ENCODE measurements around the gene ITLN1.

ITLN1 gene

GRCh38 chr1:160853014-160853413 lies 32.0 kb downstream of the ITLN1 start:
- DNase-seq (ENCODE audit: low read depth in 1 of 2, low spot score in 1 of 2) = no peak
- TF ChIP-seq CTCF (IDR thresholded peaks at IDR 0.05; ENCODE audit: insufficient read depth, low read length) (no peak), SPI1 (IDR thresholded peaks at IDR 0.05; ENCODE audit: borderline replicate concordance, low read depth) (no peak), REST (IDR thresholded peaks at IDR 0.05; ENCODE audit: insufficient replicate concordance, low read depth) (no peak), GABPA (IDR thresholded peaks at IDR 0.05; ENCODE audit: low read depth) (no peak), POLR2AphosphoS5 (IDR thresholded peaks at IDR 0.05; ENCODE audit: low read depth) (no peak)
- no peak overlapping the region for H3K27ac ChIP-seq (replicated peaks)

GRCh38 chr1:160850993-160851392 lies 34.0 kb downstream of the ITLN1 start:
- Histone ChIP-seq H3K4me3 (replicated peaks; ENCODE audit: insufficient read depth, low read length) (no peak overlapping the region), H3K27me3 (ENCODE audit: insufficient read depth, poor library complexity, severe bottlenecking) (no peaks in the 10 kb centered on the region), H3K27ac (replicated peaks) (no peak overlapping the region)
- DNase-seq (ENCODE audit: low read depth in 1 of 2, low spot score in 1 of 2) = no peak
- no peak for TF ChIP-seq GABPA (IDR thresholded peaks at IDR 0.05; ENCODE audit: low read depth)
- no peak for TF ChIP-seq CTCF (IDR thresholded peaks at IDR 0.05; ENCODE audit: insufficient read depth, low read length)
- no peak for TF ChIP-seq POLR2AphosphoS5 (IDR thresholded peaks at IDR 0.05; ENCODE audit: low read depth)
- no peak for TF ChIP-seq REST (IDR thresholded peaks at IDR 0.05; ENCODE audit: insufficient replicate concordance, low read depth)
- TF ChIP-seq SPI1 (IDR thresholded peaks at IDR 0.05; ENCODE audit: borderline replicate concordance, low read depth) = no peak

More at GRCh38 chr1:160853014-160853413, 32.0 kb downstream of the ITLN1 start:
- Histone ChIP-seq H3K4me3 (replicated peaks; ENCODE audit: insufficient read depth, low read length) (no peak overlapping the region), H3K27me3 (ENCODE audit: insufficient read depth, poor library complexity, severe bottlenecking) (no peaks in the 10 kb centered on the region)

GRCh38 chr1:160850541-160850940 lies 34.4 kb downstream of the ITLN1 start:
- Histone ChIP-seq H3K4me3 (replicated peaks; ENCODE audit: insufficient read depth, low read length) (no peak overlapping the region), H3K27ac (replicated peaks) (no peak overlapping the region), H3K27me3 (ENCODE audit: insufficient read depth, poor library complexity, severe bottlenecking) (no peaks in the 10 kb centered on the region)
- TF ChIP-seq REST (IDR thresholded peaks at IDR 0.05; ENCODE audit: insufficient replicate concordance, low read depth) (no peak), CTCF (IDR thresholded peaks at IDR 0.05; ENCODE audit: insufficient read depth, low read length) (no peak), POLR2AphosphoS5 (IDR thresholded peaks at IDR 0.05; ENCODE audit: low read depth) (no peak), GABPA (IDR thresholded peaks at IDR 0.05; ENCODE audit: low read depth) (no peak), SPI1 (IDR thresholded peaks at IDR 0.05; ENCODE audit: borderline replicate concordance, low read depth) (no peak)
- DNase-seq (ENCODE audit: low read depth in 1 of 2, low spot score in 1 of 2) = no peak

Measured in HL-60 (cell line).